CD14-positive monocyte (primary cell): ENCODE data around the gene AASS. TPM values are rescaled to one million over a fixed set of nuclear protein-coding genes. Genes with fewer than 3 reads are reported as not detected.

Experiments
- DNase-seq, 3 donors: peaks; one replicate each; pipeline ENCODE4 v3.0.0-alpha.2; 2011 to 2022
- H2AFZ ChIP-seq: 2 replicates; pipeline ENCODE4 v1.6.0; 2012; ENCODE audit warnings: mild to moderate bottlenecking, low read depth, low read length, inconsistent platforms; ENCODE audit not compliant: insufficient read depth, poor library complexity, severe bottlenecking
- H3K27ac ChIP-seq, 2 donors: 1 replicate in 1 of 2; 2 replicates in 1 of 2; pipeline ENCODE4 v1.5.1; 2012 to 2013; ENCODE audit warnings: low read length in 2 of 2, control low read depth in 1 of 2, inconsistent platforms in 1 of 2, low read depth in 1 of 2, mild to moderate bottlenecking in 1 of 2
- H3K27me3 ChIP-seq, 2 donors: one replicate each; pipeline versions ENCODE4 v1.6.0 to v1.6.1; 2011 to 2013; ENCODE audit warnings: low read length in 2 of 2; ENCODE audit not compliant: control insufficient read depth in 2 of 2, insufficient read depth in 2 of 2
- H3K36me3 ChIP-seq, 2 donors: replicated peaks in 1 of 2; 1 replicate in 1 of 2; 2 replicates in 1 of 2; pipeline versions ENCODE4 v1.5.1 to v1.6.1; 2012 to 2013; ENCODE audit warnings: low read length in 2 of 2, control low read depth in 1 of 2, inconsistent platforms in 1 of 2, mild to moderate bottlenecking in 1 of 2; ENCODE audit not compliant: insufficient read depth in 2 of 2, control insufficient read depth in 1 of 2
- H3K4me1 ChIP-seq, 2 donors: 1 replicate in 1 of 2; 2 replicates in 1 of 2; pipeline versions ENCODE4 v1.5.1 to v1.6.1; 2012 to 2013; ENCODE audit warnings: low read length in 2 of 2, control low read depth in 1 of 2, inconsistent platforms in 1 of 2, mild to moderate bottlenecking in 1 of 2, moderate library complexity in 1 of 2; ENCODE audit not compliant: insufficient read depth in 2 of 2, control insufficient read depth in 1 of 2
- H3K4me2 ChIP-seq: replicated peaks from 2 replicates; pipeline ENCODE3; 2012; ENCODE audit warnings: low read length, moderate library complexity, mild to moderate bottlenecking; ENCODE audit not compliant: poor library complexity, severe bottlenecking; ENCODE audit errors: extremely low read depth
- H3K4me3 ChIP-seq, 3 experiments: fragments of 200-600 bp in 1 of 3; sonication (generic) in 1 of 3; replicated peaks in 1 of 3; 1 replicate in 2 of 3; 2 replicates in 1 of 3; pipeline ENCODE4 v1.5.1; 2011 to 2013; ENCODE audit warnings: low read length in 3 of 3, mild to moderate bottlenecking in 3 of 3, control low read depth in 2 of 3, low read depth in 2 of 3, inconsistent platforms in 1 of 3, moderate library complexity in 1 of 3
- H3K79me2 ChIP-seq: 2 replicates; pipeline ENCODE4 v1.6.0; 2012; ENCODE audit warnings: mild to moderate bottlenecking, control low read depth, inconsistent platforms, low read length, moderate library complexity; ENCODE audit not compliant: insufficient read depth
- H3K9ac ChIP-seq: 2 replicates; pipeline ENCODE4 v1.6.0; 2017; ENCODE audit warnings: low read length, mild to moderate bottlenecking; ENCODE audit not compliant: insufficient read depth, poor library complexity, severe bottlenecking
- H3K9me3 ChIP-seq, 2 donors: replicated peaks in 1 of 2; 1 replicate in 1 of 2; 2 replicates in 1 of 2; pipeline versions ENCODE4 v1.5.1 to v1.6.1; 2012 to 2013; ENCODE audit warnings: low read length in 2 of 2, control low read depth in 1 of 2; ENCODE audit not compliant: control insufficient read depth in 1 of 2, insufficient read depth in 1 of 2
- H4K20me1 ChIP-seq: 2 replicates; pipeline ENCODE4 v1.6.0; 2012; ENCODE audit warnings: mild to moderate bottlenecking, low read length, control low read depth, moderate library complexity; ENCODE audit not compliant: insufficient read depth
- H3K27ac Mint-ChIP-seq, 7 donors: one replicate each; pipeline ENCODE4 v1.8.0; 2020; ENCODE audit warnings: mild to moderate bottlenecking in 7 of 7, mixed read lengths in 7 of 7, moderate library complexity in 6 of 7, inconsistent platforms in 2 of 7
- H3K27me3 Mint-ChIP-seq, 3 donors: one replicate each; pipeline ENCODE4 v1.8.0; 2021 to 2022; ENCODE audit warnings: low read depth in 3 of 3, mild to moderate bottlenecking in 3 of 3, mixed read lengths in 3 of 3, moderate library complexity in 3 of 3, inconsistent platforms in 1 of 3
- H3K36me3 Mint-ChIP-seq, 2 donors: one replicate each; pipeline ENCODE4 v1.8.0; 2020; ENCODE audit warnings: mixed read lengths in 2 of 2, inconsistent platforms in 1 of 2, mild to moderate bottlenecking in 1 of 2
- H3K4me1 Mint-ChIP-seq: one replicate; pipeline ENCODE4 v1.8.0; 2020; ENCODE audit warnings: mild to moderate bottlenecking, mixed read lengths
- H3K4me3 Mint-ChIP-seq, 2 donors: one replicate each; pipeline ENCODE4 v1.8.0; 2020; ENCODE audit warnings: mild to moderate bottlenecking in 2 of 2, mixed read lengths in 2 of 2, moderate library complexity in 1 of 2
- H3K9me3 Mint-ChIP-seq, 7 donors: one replicate each; pipeline ENCODE4 v1.8.0; 2020 to 2022; ENCODE audit warnings: mixed read lengths in 7 of 7, mild to moderate bottlenecking in 6 of 7, moderate library complexity in 6 of 7, inconsistent platforms in 2 of 7
- WGBS: methylation state at CpG from one replicate; pipeline ENCODE4 v1.1.5; 2013; ENCODE audit warnings: missing lambda C conversion rate; ENCODE audit not compliant: insufficient coverage; 5-methylcytosine and 5-hydroxymethylcytosine counted together
- intact Hi-C, 2 donors: fragments of 100-400 bp; cut with micrococcal nuclease; formaldehyde crosslinking; loops; one replicate each; pipeline versions ENCODE4 v1.15.0 to v1.15.1; 2023
- polyA plus RNA-seq, 3 donors: library from polyadenylated mRNA; depleted of rRNA in 1 of 3; unstranded in 2 of 3; stranded (reverse) in 1 of 3; fragments of 300-500 nt in 2 of 3; fragments of >200 nt in 1 of 3; fragmentation: Illumina TruSeq in 2 of 3; gene quantifications; 1 replicate in 2 of 3; 2 replicates in 1 of 3; pipeline ENCODE4 v1.2.3, GENCODE V29; 2012 to 2021
- TF ChIP-seq, protein P1 (sequence below): fragments of 200-600 bp; IDR thresholded peaks from one replicate; pipeline ENCODE4 v1.8.0; 2022; ENCODE audit warnings: antibody characterized with exemption, mild to moderate bottlenecking

Gene AASS
- polyA plus RNA-seq, 3 donors = 0.22 to 0.33 TPM; not detected in 1

DNA sequence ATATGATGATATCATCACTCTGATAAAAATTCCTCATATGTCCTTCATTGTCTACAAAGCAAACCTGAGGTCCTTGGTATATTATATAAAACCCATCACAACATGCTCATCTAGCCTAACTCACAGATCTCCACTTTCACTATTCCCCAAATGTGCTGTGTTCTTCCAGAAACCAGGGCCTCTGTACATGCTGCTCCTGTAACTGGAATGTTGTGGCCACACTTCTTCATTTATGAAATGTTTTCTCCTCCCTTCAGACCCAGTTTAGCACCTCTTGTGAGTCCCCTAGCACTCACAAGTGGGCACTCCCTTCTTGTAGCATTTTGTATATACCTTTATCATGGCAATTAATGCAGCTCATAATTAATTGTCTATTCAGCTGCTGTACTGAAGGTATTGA is 61.9 kb downstream of the AASS start:
- Histone ChIP-seq H3K9ac (no peak overlapping the region), H3K9me3 (no peaks in the 10 kb centered on the region), H4K20me1 (no peaks in the 10 kb centered on the region), H2AFZ (no peak overlapping the region), H3K79me2 (no peaks in the 10 kb centered on the region), H3K36me3 (no peaks in the 10 kb centered on the region), H3K27ac (no peak overlapping the region), H3K27me3 (no peaks in the 10 kb centered on the region), H3K4me2 (no peak overlapping the region), H3K4me1 (no peaks in the 10 kb centered on the region), H3K4me3 (no peak overlapping the region)
- intact Hi-C loops = no loop called here
- no peak overlapping the region for H3K27ac Mint-ChIP-seq
- H3K36me3 Mint-ChIP-seq = no peaks in the 10 kb centered on the region
- peaks cover 0 to 3% (median 0%) of the 10 kb centered on the region in 7 donors for H3K9me3 Mint-ChIP-seq
- DNase-seq = no peak
- no peaks in the 10 kb centered on the region for H3K27me3 Mint-ChIP-seq
- TF ChIP-seq, protein P1, sequence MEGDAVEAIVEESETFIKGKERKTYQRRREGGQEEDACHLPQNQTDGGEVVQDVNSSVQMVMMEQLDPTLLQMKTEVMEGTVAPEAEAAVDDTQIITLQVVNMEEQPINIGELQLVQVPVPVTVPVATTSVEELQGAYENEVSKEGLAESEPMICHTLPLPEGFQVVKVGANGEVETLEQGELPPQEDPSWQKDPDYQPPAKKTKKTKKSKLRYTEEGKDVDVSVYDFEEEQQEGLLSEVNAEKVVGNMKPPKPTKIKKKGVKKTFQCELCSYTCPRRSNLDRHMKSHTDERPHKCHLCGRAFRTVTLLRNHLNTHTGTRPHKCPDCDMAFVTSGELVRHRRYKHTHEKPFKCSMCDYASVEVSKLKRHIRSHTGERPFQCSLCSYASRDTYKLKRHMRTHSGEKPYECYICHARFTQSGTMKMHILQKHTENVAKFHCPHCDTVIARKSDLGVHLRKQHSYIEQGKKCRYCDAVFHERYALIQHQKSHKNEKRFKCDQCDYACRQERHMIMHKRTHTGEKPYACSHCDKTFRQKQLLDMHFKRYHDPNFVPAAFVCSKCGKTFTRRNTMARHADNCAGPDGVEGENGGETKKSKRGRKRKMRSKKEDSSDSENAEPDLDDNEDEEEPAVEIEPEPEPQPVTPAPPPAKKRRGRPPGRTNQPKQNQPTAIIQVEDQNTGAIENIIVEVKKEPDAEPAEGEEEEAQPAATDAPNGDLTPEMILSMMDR = no peak
- no peaks in the 10 kb centered on the region for H3K4me1 Mint-ChIP-seq
- no peak overlapping the region for H3K4me3 Mint-ChIP-seq

DNA sequence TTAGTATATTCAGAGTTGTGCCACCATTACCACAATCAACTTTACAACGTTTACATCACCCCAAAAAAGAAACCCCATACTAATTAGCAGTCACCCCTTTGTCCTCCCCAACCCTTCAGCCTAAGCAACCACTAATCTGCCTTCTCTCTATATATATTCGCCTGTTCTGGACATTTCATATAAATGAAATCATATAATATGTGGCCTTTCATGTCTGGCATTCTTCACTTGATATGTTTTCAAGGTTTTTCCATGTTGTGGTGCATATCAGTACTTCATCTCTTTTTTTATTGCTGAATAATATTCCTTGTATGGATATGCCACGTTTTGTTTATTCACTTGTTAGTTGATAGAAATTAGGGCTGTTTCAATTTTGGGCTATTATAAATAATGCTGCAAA is 70.4 kb downstream of the AASS start:
- Mint-ChIP-seq H3K4me3 (no peak overlapping the region), H3K27me3 (peaks cover 0 to 1% (median 0%) of the 10 kb centered on the region in 3 donors), H3K27ac (no peak overlapping the region), H3K9me3 (peaks cover 0 to 7% (median 3%) of the 10 kb centered on the region in 7 donors), H3K36me3 (no peaks in the 10 kb centered on the region), H3K4me1 (no peaks in the 10 kb centered on the region)
- TF ChIP-seq, protein P1 = no peak
- H3K27me3 ChIP-seq = no peaks in the 10 kb centered on the region
- H3K4me1 ChIP-seq = no peaks in the 10 kb centered on the region
- H3K27ac ChIP-seq = no peak overlapping the region
- H3K9me3 ChIP-seq = no peaks in the 10 kb centered on the region
- intact Hi-C loops = no loop called here
- H4K20me1 ChIP-seq = no peaks in the 10 kb centered on the region
- no peak overlapping the region for H3K9ac ChIP-seq
- H3K4me3 ChIP-seq = no peak overlapping the region
- no peak overlapping the region for H2AFZ ChIP-seq
- no peaks in the 10 kb centered on the region for H3K79me2 ChIP-seq
- H3K36me3 ChIP-seq = no peaks in the 10 kb centered on the region
- no CpG with 5 or more reads among the region's 3 CpGs for WGBS
- no peak for DNase-seq
- no peak overlapping the region for H3K4me2 ChIP-seq
